HG02852 (cell line): ENCODE results near the gene RPUSD1.
"Not testable (repeated sequence)": the region's sequence is repeated elsewhere in the genome, so short reads cannot be mapped to it uniquely, and the experiment has no call there.

Source experiments
- ATAC-seq: cut with Tn5 transposase; IDR thresholded peaks from one replicate; pipeline ENCODE4 v1.9.1; 2021; ENCODE audit warnings: mild to moderate bottlenecking, moderate library complexity; ENCODE audit not compliant: unreplicated experiment

RPUSD1 gene

DNA sequence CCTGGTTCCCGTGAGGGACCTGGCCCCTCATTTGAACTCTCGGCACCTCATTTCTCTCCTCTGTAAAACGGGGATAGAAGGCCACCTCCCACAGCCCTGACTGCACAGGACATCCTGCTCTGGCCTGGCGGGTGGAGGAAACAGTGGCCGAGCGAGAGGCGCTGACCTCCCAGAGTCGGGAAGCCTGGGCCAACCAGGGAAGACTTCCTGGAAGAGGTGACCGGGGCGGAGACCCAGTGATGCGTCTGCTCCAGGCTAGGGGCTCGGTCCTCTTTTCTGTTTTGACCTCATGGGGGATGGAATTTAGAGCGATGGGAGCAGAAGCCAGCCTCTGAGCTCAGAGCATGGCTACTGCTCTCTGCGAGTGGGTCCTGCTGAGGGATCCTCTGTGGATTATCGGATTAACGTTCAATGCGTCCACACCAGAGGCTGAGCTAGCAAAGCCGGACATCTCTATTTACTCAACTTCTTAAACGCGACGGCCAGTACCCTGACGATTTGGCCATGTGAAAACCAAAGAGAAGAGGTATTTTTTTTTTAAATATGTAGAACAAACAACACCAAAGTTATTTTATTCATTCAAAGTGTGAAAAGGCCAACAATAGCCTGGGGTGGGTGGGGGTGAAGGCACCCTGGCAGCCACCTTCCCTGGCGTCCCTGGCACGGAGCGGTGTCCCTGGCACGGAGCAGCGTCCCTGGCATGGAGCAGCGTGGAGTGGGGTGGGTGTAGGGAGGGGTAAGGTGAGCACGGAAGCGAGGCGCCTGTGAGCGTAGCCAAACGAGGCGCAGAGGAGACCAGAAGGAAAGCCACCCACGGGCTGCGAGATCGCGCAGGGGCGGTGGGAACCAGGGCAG, 36.8 kb downstream of the RPUSD1 start:
- ATAC-seq = no peak

DNA sequence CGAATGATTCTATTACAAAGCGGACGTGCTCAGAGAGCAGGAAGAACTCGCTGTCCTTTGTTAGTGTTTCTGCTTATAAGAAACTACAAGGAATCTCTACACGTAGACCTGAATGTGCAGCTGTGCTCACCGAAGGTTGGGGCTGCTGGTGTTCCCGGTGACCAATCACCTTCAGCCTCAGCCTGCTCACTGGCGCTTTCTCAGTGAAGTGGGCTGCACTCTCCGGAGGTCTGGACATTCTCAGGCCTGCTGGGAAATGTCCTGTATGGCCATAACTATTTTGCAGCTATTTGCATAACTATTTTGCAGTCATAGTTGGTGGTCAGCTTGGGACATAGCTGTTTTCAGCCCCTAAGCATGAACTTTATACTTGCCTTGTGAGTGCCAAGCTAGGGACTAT, 37.7 kb downstream of the RPUSD1 start:
- no peak for ATAC-seq

DNA sequence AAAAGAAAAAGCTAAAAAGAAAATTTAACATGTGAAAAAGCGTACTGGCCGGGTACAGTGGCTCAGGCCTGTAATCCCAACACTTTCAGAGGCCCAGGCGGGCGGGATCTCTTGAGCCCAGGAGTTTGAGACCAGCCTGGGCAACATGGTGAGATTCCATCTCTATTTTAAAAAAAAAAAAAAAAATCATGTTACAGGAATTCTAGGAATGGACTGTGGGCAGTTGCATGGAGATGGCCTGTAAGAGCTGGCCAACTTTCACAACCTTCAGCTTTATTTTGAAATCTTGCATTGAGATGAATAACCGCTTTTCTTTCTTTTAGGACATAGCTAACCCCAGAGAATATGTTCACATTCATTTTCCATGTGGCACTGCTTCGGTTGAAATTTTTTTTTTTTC, 39.2 kb downstream of the RPUSD1 start:
- no peak for ATAC-seq

DNA sequence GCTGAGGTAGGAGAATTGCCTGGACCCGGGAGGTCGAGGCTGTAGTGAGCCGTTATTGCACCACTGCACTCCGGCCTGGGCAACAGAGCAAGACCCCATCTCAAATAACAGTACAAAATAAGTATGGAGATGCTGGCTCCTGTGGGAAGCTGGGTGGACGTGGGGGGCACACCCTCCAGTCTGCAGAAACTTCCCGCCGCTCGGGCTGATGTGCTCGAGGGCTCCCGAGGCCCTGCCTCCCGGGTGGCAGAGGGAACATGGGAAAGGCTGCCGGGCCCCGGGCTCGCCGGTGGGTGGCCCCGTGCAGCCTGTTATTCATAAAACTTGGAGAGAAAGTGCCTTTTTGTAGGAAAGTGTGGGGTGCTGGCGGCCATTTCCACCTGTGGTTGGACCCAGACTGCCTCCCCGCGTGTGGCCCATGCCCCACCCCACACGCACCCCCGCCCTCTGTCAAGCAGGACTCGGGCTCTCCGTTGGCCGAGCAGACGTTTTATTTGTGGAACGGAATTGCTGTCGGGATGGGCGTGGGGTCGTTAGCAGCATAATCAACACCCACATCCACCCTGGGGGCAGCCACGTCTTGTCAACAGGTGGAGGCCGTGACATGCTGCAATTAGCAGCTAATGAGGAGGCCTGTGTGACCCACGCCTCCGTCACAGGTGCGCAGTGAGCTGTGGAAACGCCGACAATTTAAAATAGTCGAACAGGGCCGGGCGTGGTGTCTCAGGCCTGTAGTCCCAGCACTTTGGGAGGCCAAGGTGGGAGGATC, 40.0 kb downstream of the RPUSD1 start:
- no peak for ATAC-seq

DNA sequence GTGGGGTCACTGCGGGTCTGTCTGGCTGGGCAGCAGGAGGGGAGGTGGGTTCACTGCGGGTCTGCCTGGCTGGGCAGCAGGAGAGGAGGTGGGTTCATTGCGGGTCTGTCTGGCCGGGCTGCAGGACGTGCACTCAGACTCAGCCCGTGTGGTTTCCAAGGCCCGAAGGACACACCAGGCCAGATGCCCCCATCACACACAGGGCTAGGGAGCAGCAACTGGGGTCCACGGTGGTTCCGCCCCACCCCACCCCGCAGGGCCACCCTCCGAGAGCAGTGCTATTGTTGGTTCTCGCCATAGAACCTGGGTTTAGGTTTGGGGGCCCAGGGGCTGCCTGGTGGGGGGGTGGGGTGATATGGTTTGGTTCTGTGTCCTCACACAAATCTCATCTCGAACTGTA, 41.5 kb downstream of the RPUSD1 start:
- ATAC-seq = no peak

DNA sequence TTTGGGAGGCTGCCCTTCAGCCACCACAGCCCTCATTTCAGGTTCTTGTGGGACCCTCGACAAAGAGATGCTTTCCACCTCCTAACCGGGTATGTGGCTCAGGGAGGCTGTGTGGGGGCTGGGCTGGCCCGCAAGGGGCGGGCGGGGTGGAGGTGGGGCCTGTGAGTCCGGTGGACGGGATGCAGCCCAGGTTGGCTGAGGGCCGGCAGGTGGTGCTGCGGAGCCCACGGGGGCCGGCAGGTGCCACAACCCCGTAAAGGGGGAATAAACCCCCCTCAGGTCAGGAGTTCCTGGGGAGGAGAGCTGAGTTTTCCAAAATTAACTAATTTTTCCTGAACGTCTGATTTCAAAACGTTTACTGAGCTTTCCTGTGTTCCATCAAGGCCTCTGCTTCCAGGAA, 42.4 kb downstream of the RPUSD1 start:
- no peak for ATAC-seq

DNA sequence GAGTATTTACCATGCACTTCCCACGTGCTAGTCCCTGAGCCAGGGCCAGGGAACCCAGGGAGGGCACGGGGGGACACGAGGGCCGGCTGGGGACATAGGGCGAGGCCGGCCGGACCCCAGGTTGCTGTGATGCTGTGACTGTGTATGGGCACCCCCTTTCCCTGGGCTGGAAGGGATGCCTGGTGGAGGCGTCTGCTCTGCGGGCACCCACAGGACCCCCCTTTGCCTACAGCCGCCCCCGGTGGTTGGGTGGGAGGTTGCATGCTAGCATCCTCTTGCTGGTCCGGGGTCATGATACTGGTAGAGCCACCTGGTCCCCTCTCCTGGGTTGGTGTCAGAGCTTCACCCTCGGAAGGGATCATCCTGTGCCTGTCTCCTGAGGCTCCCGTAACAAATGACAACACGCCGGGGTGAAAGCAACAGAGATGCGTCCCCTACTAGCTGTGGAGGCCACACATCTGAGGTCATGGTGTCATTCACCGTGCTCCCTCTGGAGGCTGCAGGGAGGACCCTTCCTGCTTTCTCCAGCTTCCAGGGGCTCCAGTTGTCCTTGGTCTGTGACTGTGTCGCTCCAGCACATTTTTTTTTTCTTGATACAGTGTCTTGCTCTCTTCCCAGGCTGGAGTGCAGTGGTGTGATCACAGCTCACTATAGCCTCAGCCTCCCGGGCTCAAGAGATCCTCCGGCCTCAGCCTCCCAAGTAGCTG, 44.2 kb downstream of the RPUSD1 start:
- ATAC-seq = no peak

DNA sequence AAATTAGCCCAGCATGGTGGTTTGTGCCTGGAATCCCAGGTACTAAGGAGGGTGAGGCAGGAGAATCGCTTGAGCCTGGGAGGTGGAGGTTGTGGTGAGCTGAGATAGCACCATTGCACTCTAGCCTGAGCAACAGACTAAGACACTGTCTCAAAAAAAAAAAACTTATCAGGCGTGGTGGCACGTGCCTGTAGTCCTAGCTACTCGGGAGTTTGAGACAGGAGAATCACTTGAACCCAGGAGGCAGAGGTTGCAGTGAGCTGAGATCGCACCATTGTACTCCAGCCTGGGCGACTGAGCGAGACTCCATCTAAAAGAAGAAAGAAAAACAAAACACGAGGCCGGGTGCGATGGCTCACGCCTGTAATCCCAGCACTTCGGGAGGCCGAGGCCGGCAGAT, 45.3 kb downstream of the RPUSD1 start:
- ATAC-seq = not testable (repeated sequence)

DNA sequence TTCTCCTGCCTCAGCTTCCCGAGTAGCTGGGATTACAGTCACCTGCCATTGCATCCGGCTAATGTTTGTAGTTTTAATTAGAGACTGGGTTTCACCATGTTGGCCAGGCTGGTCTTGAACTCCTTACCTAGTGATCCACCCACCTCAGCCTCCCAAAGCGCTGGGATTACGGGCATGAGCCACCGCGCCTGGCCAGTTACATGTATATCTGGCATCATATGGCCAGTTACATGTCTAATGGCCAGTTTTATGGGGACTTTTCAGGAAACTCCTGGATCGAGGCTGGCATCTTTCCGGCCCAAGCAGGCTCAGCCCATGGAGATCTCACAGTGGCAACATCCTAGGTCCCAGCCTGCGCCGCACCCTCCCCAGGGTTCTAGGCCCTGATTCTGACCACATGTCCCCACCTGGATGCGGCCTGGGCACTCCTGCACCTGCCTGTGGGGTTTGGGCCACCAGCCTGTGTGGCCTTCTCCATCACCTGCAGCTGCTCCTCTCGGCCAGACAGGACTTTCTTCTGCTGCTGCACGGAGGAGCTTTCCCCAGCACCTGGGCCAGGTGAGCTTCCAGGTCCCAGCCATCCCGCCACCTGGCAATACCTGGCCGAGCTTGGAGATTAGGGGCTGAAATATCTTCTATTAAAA, 46.1 kb downstream of the RPUSD1 start:
- no peak for ATAC-seq

DNA sequence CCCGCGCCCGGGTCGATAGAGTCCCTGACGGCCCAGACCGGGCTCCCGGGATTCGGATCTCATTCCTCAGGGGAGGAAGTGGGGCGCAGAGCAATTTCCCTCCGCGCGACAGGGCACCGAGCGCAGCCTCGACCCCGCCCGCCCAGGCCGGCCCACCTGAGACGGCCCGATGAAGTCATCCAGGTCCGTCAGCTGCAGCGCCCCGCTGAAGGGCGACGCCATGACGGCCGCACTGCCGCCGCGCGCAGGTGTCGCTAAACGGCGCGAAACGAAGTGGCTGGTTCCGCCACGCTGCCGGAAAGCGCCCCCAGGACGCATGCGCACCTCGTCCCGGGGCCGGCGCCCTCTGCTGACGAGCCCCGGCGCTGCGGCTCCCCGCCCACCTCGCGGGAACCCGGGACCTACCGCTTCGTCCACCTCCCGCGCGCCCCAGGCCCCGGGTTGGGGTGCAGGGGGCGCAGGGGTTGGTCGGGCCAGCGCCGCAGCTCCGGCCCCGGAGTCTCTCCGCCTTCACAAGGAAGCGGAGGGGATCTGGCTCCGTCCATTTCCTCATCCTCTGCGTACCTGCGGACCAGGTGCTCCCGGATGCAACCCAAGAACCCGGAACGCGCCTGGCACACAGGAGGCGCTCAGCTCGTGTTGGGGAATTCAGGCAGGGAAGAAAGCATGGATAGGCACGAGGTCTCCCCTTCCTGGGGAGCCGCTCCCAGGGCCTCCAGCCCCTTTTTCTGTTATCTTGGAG, 47.2 kb downstream of the RPUSD1 start, which contains the start of gene CIAO3:
Gene CIAO3 (minus strand): TSS at position 234 of the 742 bp plus-strand sequence. CDS start 12 bp downstream, at position 222.
- peak; percentile 60 for ATAC-seq

DNA sequence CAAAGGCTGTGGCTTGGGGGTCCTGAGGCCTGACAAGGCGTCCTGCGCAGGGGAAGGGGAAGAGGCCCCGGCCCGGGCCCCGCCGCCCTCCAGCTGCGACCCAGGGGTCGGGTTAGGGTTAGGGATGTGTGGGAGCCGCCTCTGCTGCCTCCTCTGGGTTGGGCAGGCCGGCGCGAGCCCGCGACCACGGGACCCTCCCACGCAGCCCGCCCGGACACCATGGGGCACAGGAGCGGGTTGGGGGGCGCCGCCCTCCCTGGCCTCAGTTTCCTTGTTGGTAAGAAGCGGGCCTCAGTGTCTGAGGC, 47.8 kb downstream of the RPUSD1 start:
- no peak for ATAC-seq

DNA sequence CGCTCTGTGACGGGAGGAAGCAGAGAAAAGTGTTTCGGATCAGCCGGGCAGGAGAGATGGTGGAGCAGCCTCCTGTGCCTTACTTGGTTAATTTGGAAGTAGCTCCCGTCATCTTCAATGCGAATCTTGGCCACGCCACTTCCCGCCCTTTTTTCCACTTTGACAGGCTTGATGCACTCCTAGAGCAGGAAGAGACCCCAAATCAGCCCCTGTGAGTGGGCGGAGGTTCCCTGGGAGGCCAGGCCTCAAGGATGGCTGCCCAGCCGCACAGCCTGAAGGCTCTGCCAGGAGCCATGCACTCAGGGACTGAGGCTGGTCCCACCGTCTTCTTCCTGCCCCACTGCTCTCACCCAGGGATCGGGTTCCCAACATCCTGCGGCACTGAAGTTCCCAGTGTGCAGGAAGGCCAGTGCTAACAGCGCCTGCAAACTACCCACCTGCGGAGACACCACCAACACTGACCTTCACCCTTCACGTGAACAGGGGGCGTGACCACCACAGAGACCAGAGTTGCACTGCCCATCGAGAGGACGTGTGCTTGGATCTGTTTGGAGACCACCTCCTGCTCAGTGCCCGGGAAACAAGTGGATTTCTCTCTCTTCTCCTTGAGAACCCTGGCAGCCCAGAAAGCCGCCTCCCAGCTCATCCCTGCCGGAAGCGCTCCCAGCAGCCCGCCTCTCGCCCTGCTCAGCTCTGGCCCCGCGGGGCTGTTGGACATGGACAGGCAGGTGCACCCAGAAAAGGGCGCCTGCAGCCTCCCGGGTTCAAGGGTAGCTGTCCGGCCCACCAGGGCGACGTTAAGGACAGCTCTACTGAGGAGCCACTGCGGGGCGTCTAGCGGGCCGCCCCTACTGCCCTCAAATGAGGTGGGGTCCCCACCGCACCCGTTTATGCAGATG, 48.4 kb downstream of the RPUSD1 start:
- ATAC-seq = no peak

DNA sequence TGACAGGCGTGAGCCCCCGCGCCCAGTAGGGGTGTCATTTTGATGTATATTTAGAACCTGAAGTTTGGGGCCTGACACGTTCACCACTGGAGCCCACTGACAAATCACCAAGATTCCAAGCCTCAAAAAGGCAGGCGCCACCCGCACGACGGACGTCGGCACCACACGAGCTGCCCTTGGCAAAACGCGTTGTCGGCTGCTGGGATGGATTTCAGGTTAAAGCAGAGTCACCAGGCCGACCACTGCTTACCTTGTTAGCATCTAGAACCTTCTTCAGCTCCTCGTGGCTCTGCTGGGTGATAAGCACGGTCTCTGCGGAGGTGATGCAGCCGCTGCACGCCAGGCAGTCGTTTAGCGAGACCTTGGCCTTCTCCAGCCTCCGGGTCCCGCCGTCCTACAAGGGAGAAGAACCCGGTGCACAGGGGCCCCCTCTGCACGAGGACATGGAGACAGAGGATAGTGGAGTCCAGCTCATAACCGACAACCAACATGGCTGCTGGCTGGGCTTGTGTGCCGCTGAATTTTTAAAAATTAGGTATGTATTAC, 51.2 kb downstream of the RPUSD1 start:
- no peak for ATAC-seq

DNA sequence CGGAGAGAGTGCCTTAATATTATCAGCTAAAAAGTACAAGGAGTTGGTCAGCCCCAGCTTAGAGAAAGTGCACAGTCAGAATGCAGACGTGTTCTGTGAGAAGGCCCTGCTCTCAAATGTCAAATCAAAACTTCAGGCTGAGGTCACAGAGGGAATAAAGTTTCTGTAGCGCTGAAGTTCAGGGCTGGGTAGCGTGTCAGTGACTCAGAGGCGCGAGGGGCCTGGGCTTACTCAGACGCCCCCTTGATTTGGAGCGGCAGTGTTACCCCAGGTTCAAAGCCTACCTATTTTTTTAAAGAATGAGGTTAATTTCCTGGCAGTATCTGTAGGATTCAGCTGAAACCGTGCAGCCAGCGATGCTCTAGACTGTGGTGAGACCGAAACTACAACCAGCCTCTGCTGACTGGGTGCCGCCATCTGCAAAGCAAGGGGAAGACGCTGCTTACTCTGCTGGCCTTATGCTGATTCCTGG, 52.2 kb downstream of the RPUSD1 start:
- no peak for ATAC-seq

DNA sequence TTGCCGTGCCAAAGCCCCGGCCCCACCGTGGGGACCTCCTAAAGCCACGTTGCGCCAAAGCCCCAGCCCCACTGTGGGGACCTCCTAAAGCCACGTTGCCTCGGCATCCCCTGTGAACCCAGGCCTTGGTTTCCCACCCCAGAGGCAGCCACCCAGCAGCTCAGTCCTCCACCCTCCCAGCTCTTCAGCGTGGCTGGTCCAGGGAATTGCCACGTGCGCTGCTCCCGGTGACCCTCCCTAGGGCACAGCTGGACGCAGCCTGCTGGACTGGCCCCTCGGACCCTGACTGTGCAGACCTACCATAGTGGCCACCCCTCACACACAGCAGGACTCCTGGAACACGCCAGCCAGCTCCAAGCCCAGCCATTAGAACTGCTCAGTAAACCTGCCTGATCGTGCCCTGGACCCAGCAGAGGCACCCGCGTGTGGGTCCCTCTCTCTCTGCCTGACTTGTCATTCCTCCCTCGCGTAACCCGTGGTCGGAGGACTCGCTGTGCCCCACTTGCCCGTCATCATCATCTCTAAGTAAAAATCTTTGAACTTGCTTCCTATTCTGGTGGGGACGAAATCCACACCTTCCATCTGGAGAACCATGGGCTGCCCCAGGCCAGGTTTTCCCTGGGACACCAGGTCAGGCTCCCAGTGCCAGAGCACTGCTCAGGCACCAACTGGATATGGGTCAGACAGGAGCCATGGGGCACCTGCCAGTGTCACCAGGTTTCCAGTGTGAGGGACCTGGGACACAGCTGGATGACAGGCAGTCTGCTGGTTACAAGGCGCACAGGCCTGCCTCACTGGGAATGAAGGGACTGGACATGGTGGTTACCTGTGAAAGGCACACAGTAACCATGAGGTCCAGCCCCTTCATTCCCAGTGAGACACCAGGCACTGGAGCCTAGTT, 53.0 kb downstream of the RPUSD1 start:
- no peak for ATAC-seq
